Measurements from ENCODE around the gene BTRC. TPM values are rescaled to one million over a fixed set of nuclear protein-coding genes. Genes with fewer than 3 reads are reported as not detected.
A peak's percentile ranks its signal among the peaks of the same experiment; 100 is the strongest.

Gene BTRC
- total and polyA plus RNA-seq, 2 donors (not counting 3 experiments of a cell fraction or from before 2014, with no cell fraction given) = 11.6 to 18.5 TPM

- H3K79me2 ChIP-seq (ENCODE audit: control insufficient read depth, insufficient read depth, low read length) = no peaks in the 10 kb centered on the region
- no peaks in the 10 kb centered on the region for H4K20me1 ChIP-seq (replicated peaks; ENCODE audit: control insufficient read depth, extremely low read depth, insufficient read depth, low read length)
- no peak overlapping the region for H3K27ac ChIP-seq (ENCODE audit: insufficient read depth, low read depth, low read length)
- H3K9me3 ChIP-seq (replicated peaks; ENCODE audit: control insufficient read depth, insufficient read depth, low read length) = no peaks in the 10 kb centered on the region
- peak overlapping the region; percentile 47 for H3K4me2 ChIP-seq (ENCODE audit: insufficient read depth, low read length)
- H3K36me3 ChIP-seq (ENCODE audit: control insufficient read depth in 2 of 2, extremely low read depth in 1 of 2, insufficient read depth in 2 of 2, low read length in 2 of 2) = no peaks in the 10 kb centered on the region
- H3K4me1 ChIP-seq (ENCODE audit: control insufficient read depth, extremely low read depth, insufficient read depth, low read length) = peaks cover 7% of the 10 kb centered on the region
- BruUV-seq (replicated peaks) = no TSS peak
- peaks cover 26 to 27% of the 10 kb centered on the region in 2 experiments for H3K27me3 ChIP-seq (ENCODE audit: control insufficient read depth in 2 of 2, insufficient read depth in 2 of 2, low read length in 2 of 2)
- dilution Hi-C loops (cut with MboI; ENCODE audit: extremely low pct_ligation_motif_present, low sequenced_read_pairs) = no loop called here
- no peak overlapping the region for H3K9ac ChIP-seq (replicated peaks; ENCODE audit: extremely low read depth, insufficient read depth, low read length)
- H3K9me1 ChIP-seq (replicated peaks; ENCODE audit: control insufficient read depth, extremely low read depth, insufficient read depth, low read length) = no peaks in the 10 kb centered on the region
- peak; percentile 46 to 90 for TF ChIP-seq CTCF (IDR thresholded peaks at IDR 0.05; ENCODE audit: extremely low read depth in 1 of 2, insufficient read depth in 1 of 2, low read depth in 1 of 2, low read length in 2 of 2)
- TF ChIP-seq FOS (IDR thresholded peaks at IDR 0.05; ENCODE audit: borderline replicate concordance, insufficient read depth, low read length) = no peak
- FAIRE-seq (peak; percentile 56), DNase-seq (ENCODE audit: low read depth, low spot score) (peak; percentile 62)
- H3K4me3 ChIP-seq (replicated peaks in 1 of 3; ENCODE audit: insufficient read depth in 1 of 3, low read depth in 1 of 3, low read length in 3 of 3) = peak overlapping the region in 1 of 3 experiments; percentile 39
- POLR2A ChIA-PET = no interaction called here
- peak overlapping the region; percentile 68 for H2AFZ ChIP-seq (ENCODE audit: low read depth, low read length)
- intact Hi-C loops (cut with micrococcal nuclease) = loop anchor here (1.0 kb wide), 6 partner anchors 75 to 409 kb away; no protein-coding TSS in a partner anchor
- CTCF ChIA-PET = interaction anchor here (0.7 to 4.0 kb wide), 30 partner anchors 8 to 474 kb away, joined by 3 to 78 read pairs (median 6); no protein-coding TSS in a partner anchor
These were observed 215.9 kb downstream of the BTRC start for GRCh38 chr10:101569622-101570427.
